MM.1S (cell line): ENCODE measurements around the gene PARD6B.

Source experiments
- CTCF ChIP-seq: fragments of 300-600 bp; sonication (generic); IDR thresholded peaks from 2 replicates; pipeline ENCODE4 v1.5.1; 2016; ENCODE audit warnings: antibody characterized with exemption, low read length, mixed read lengths
- EZH2phosphoT487 ChIP-seq: fragments of 300-600 bp; sonication (generic); IDR thresholded peaks from 2 replicates; pipeline ENCODE4 v1.6.1; 2018; ENCODE audit warnings: antibody characterized with exemption, low read length

DNA sequence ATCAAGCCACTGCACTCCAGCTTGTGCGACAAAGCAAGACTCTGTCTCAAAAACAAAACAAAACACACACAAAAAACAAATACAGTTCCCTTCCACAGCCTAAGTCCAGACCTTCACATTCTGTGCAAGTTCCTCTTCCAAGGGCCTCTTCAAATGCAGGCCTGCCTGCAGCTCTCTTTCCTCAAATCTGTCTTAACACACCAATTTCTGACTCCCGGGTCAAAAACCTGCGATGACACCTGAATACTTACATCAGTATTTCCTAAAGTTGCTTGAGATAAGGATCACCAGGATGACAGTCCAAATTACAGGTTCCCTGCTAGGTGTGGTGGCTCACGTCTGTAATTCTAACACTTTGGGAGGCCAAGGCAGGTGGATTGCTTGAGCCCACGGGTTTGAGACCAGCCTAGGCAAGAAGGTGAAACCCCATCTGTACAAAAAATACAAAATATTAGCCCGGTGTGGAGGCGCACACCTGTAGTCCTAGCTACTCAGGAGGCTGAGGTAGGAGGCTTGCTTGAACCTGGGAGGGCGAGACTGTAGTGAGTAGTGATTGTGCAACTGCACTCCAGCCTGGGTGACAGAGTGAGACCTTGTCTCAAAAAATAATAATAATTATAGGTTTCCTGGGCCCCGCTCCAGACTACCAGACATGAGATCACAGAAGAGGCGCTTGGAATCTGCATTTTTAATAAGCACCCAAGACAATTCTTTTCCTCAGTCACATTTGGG lies 8.8 kb upstream of the PARD6B start:
- no peak for TF ChIP-seq CTCF
- no peak for TF ChIP-seq EZH2phosphoT487
